ENCODE data around the gene CNTNAP2. TPM values are rescaled to one million over a fixed set of nuclear protein-coding genes. Genes with fewer than 3 reads are reported as not detected.

The CNTNAP2 gene
- total RNA-seq, 2 donors from 2014 or later, result 4.4 to 8.5 TPM

GRCh38 chr7:146479040-146479439 is 362.4 kb downstream of the CNTNAP2 start:
- no peak overlapping the region for H3K9ac ChIP-seq (ENCODE audit: low read depth in 2 of 2, low read length in 2 of 2)
- H3K9me3 ChIP-seq, result no peaks in the 10 kb centered on the region
- TF ChIP-seq CTCF (IDR thresholded peaks at IDR 0.05), result no peak
- H3K4me3 ChIP-seq, result no peak overlapping the region
- no peak for DNase-seq
- H3K4me1 ChIP-seq, result no peaks in the 10 kb centered on the region
- H3K27ac ChIP-seq, result no peak overlapping the region
- intact Hi-C loops (cut with DNase I), result no loop called here
- no peaks in the 10 kb centered on the region for H3K36me3 ChIP-seq
- H3K27me3 ChIP-seq, result no peaks in the 10 kb centered on the region

GRCh38 chr7:146486519-146486918 is 369.9 kb downstream of the CNTNAP2 start:
- Histone ChIP-seq H3K9me3 (no peaks in the 10 kb centered on the region), H3K27ac (no peak overlapping the region), H3K4me3 (no peak overlapping the region), H3K4me1 (no peaks in the 10 kb centered on the region), H3K9ac (ENCODE audit: low read depth in 2 of 2, low read length in 2 of 2) (no peak overlapping the region), H3K36me3 (no peaks in the 10 kb centered on the region), H3K27me3 (no peaks in the 10 kb centered on the region)
- intact Hi-C loops (cut with DNase I), result no loop called here
- DNase-seq, result no peak
- no peak for TF ChIP-seq CTCF (IDR thresholded peaks at IDR 0.05)

- no peak for TF ChIP-seq CTCF (IDR thresholded peaks at IDR 0.05)
- no peak overlapping the region for H3K4me3 ChIP-seq
- no peak for DNase-seq
- no peak overlapping the region for H3K9ac ChIP-seq (ENCODE audit: low read depth in 2 of 2, low read length in 2 of 2)
- no peaks in the 10 kb centered on the region for H3K9me3 ChIP-seq
- H3K36me3 ChIP-seq, result no peaks in the 10 kb centered on the region
- H3K27me3 ChIP-seq, result no peaks in the 10 kb centered on the region
- no peak overlapping the region for H3K27ac ChIP-seq
- H3K4me1 ChIP-seq, result no peaks in the 10 kb centered on the region
- intact Hi-C loops (cut with DNase I), result no loop called here
These were observed 375.4 kb downstream of the CNTNAP2 start for GRCh38 chr7:146492017-146492416.

- no peak overlapping the region for H3K4me3 ChIP-seq
- H3K36me3 ChIP-seq, result no peaks in the 10 kb centered on the region
- no peaks in the 10 kb centered on the region for H3K27me3 ChIP-seq
- H3K9ac ChIP-seq (ENCODE audit: low read depth in 2 of 2, low read length in 2 of 2), result no peak overlapping the region
- no peak for DNase-seq
- intact Hi-C loops (cut with DNase I), result no loop called here
- TF ChIP-seq CTCF (IDR thresholded peaks at IDR 0.05), result no peak
- no peak overlapping the region for H3K27ac ChIP-seq
- no peaks in the 10 kb centered on the region for H3K4me1 ChIP-seq
- H3K9me3 ChIP-seq, result no peaks in the 10 kb centered on the region
These were observed 378.5 kb downstream of the CNTNAP2 start for GRCh38 chr7:146494952-146495596.

GRCh38 chr7:146496657-146497056 is 380.1 kb downstream of the CNTNAP2 start:
- Histone ChIP-seq H3K27ac (no peak overlapping the region), H3K9ac (ENCODE audit: low read depth in 2 of 2, low read length in 2 of 2) (no peak overlapping the region), H3K9me3 (no peaks in the 10 kb centered on the region), H3K27me3 (no peaks in the 10 kb centered on the region), H3K4me1 (no peaks in the 10 kb centered on the region), H3K36me3 (no peaks in the 10 kb centered on the region), H3K4me3 (no peak overlapping the region)
- intact Hi-C loops (cut with DNase I), result no loop called here
- no peak for TF ChIP-seq CTCF (IDR thresholded peaks at IDR 0.05)
- no peak for DNase-seq
